GM12874 (cell line): Measurements from ENCODE around the gene TROAP.

Experiments
- CTCF ChIP-seq: IDR thresholded peaks from 2 replicates; pipeline ENCODE4 v1.5.1; 2011; ENCODE audit warnings: low read depth, mild to moderate bottlenecking, control low read depth, low read length, moderate library complexity; ENCODE audit not compliant: insufficient read depth

TROAP gene

GRCh38 chr12:49347311-49348193 is 24.5 kb downstream of the TROAP start:
- peak; percentile 95 for TF ChIP-seq CTCF

- TF ChIP-seq CTCF: no peak
Observed at GRCh38 chr12:49348781-49349180, 25.7 kb downstream of the TROAP start.

GRCh38 chr12:49349266-49349665 is 26.2 kb downstream of the TROAP start:
- no peak for TF ChIP-seq CTCF

GRCh38 chr12:49352351-49352750 is 29.3 kb downstream of the TROAP start:
- TF ChIP-seq CTCF: no peak

- TF ChIP-seq CTCF: no peak
Observed at GRCh38 chr12:49355913-49356312, 32.9 kb downstream of the TROAP start.

- TF ChIP-seq CTCF: no peak
Observed at GRCh38 chr12:49357103-49357678, 34.1 kb downstream of the TROAP start.

GRCh38 chr12:49358483-49359141 is 35.6 kb downstream of the TROAP start:
- TF ChIP-seq CTCF: peak; percentile 73
